SK-N-MC (cell line): ENCODE data around the gene AIPL1.

ENCODE experiments used
- EZH2 ChIP-seq: fragments of 200-600 bp; sonication (generic); IDR thresholded peaks from one replicate; pipeline ENCODE4 v1.6.1; 2017; ENCODE audit warnings: antibody characterized with exemption
- POLR2AphosphoS5 ChIP-seq: IDR thresholded peaks from 2 replicates; pipeline ENCODE4 v1.6.1; 2012; ENCODE audit warnings: mild to moderate bottlenecking, low read depth, low read length, borderline replicate concordance

DNA sequence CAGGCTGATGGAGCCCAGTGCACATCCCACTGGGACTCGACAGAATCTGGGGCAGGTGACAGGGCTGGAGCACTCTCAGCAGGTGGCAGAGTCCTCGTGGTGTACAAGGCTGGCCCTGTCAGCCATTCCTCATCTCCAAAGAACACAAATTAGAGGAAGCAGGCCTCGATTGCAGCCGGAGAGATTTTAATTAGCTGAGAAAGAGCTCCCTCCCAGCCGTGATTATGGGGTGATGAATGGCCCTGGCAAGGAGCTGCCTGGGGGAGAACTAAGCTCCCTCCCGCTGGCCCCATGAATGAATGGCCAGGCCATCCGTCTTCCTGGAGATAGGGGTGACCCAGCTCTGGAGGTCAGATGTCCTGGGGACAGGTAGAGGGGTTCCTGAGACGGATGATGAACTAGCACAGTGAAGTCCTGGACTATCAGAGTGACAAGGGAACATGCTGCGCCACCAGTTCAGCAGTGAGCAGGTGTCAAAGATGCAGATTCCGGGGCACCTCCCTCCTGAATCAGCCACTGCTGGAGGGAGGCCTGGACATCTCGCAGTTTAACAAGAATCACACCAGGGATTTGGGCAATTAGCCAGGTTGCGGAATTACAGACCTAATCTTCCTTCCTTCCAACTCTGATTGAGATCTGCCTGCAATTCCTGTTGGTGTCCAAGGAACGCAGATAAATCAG lies 44.8 kb upstream of the AIPL1 start:
- TF ChIP-seq EZH2 (no peak), POLR2AphosphoS5 (no peak)
